HCT116 (cell line): ENCODE measurements around the gene TTC8. TPM values are rescaled to one million over a fixed set of nuclear protein-coding genes. Genes with fewer than 3 reads are reported as not detected.

Experiments
- ATAC-seq: fragments of 200-7000 bp; cut with Tn5 transposase; 2 replicates; pipeline ENCODE4 v1.9.1; 2020; ENCODE audit warnings: mild to moderate bottlenecking, moderate library complexity
- BruUV-seq: library from RNA; stranded (reverse); fragments of 400-500 nt; replicated peaks from 2 replicates; lab custom pipeline; 2021; lab: Mats Ljungman, UMichigan
- CTCF ChIA-PET: fragments of 300-600 bp; sonication (Branson Sonifier 250); formaldehyde crosslinking; loops from one replicate; lab custom pipeline; 2021; ENCODE audit warnings: antibody characterized with exemption; lab: Charles Lee
- POLR2A ChIA-PET: fragments of 300-600, 350-600 bp; sonication (Branson Sonifier 250); formaldehyde crosslinking; loops from one replicate; lab custom pipeline; 2021; ENCODE audit warnings: antibody characterized with exemption; lab: Charles Lee
- RAD21 ChIA-PET, 2 experiments: fragments of 300-600 bp; sonication (Branson Sonifier 250); formaldehyde crosslinking; loops; one replicate each; lab custom pipeline; 2023; ENCODE audit warnings: low total read pairs in 2 of 2; ENCODE audit not compliant: uncharacterized antibody in 2 of 2, unreplicated experiment in 2 of 2, low non-redundant PET in 1 of 2; lab: Charles Lee
- DNase-seq: peaks from one replicate; pipeline ENCODE4 v3.0.0-alpha.2; 2010; ENCODE audit warnings: low read depth, low spot score
- H2AFZ ChIP-seq: fragments of 200-600 bp; shearing (Covaris generic), sonication (generic); 2 replicates; pipeline ENCODE4 v1.6.1; 2017; ENCODE audit warnings: low read depth, mixed run types, mixed read lengths, antibody characterized with exemption, low read length; ENCODE audit not compliant: poor library complexity, severe bottlenecking
- H3K27ac ChIP-seq: 2 replicates; pipeline ENCODE4 v1.5.1; 2012; ENCODE audit warnings: low read depth, low read length
- H3K27me3 ChIP-seq: fragments of 200-600 bp; sonication (generic); 2 replicates; pipeline ENCODE4 v1.6.1; 2016; ENCODE audit warnings: mixed run types, low read length, mixed read lengths; ENCODE audit not compliant: insufficient read depth
- H3K36me3 ChIP-seq, 2 experiments: fragments of 200-500 bp in 1 of 2; fragments of 200-600 bp in 1 of 2; sonication (Bioruptor generic) in 1 of 2; sonication (generic) in 1 of 2; 2 replicates each; pipeline versions ENCODE4 v1.5.1 to v1.6.1; 2014 to 2016; ENCODE audit warnings: low read length in 2 of 2, inconsistent platforms in 1 of 2, mixed read lengths in 1 of 2, mixed run types in 1 of 2; ENCODE audit not compliant: insufficient read depth in 2 of 2, control insufficient read depth in 1 of 2
- H3K4me1 ChIP-seq, 2 experiments: fragments of 200-600 bp in 1 of 2; sonication (generic) in 1 of 2; 2 replicates each; pipeline versions ENCODE4 v1.5.1 to v1.6.1; 2012 to 2017; ENCODE audit warnings: low read length in 2 of 2, inconsistent platforms in 1 of 2, mild to moderate bottlenecking in 1 of 2, mixed read lengths in 1 of 2, mixed run types in 1 of 2, moderate library complexity in 1 of 2; ENCODE audit not compliant: insufficient read depth in 2 of 2, control insufficient read depth in 1 of 2
- H3K4me2 ChIP-seq: fragments of 200-600 bp; sonication (generic); 2 replicates; pipeline ENCODE4 v1.6.1; 2017; ENCODE audit warnings: mixed run types, low read length, mixed read lengths
- H3K4me3 ChIP-seq, 2 experiments: fragments of 200-600 bp in 1 of 2; sonication (generic) in 1 of 2; replicated peaks in 1 of 2; 2 replicates each; pipeline ENCODE4 v1.5.1; 2011 to 2016; ENCODE audit warnings: low read length in 2 of 2, control low read depth in 1 of 2, low read depth in 1 of 2, mild to moderate bottlenecking in 1 of 2, mixed read lengths in 1 of 2, mixed run types in 1 of 2
- H3K79me2 ChIP-seq: fragments of 200-600 bp; sonication (generic); 2 replicates; pipeline ENCODE4 v1.6.1; 2017; ENCODE audit warnings: mild to moderate bottlenecking, mixed run types, low read length, moderate library complexity, mixed read lengths; ENCODE audit not compliant: insufficient read depth
- H3K9ac ChIP-seq: fragments of 200-600 bp; sonication (generic); 2 replicates; pipeline ENCODE4 v1.6.1; 2016; ENCODE audit warnings: low read length, mixed read lengths
- H3K9me2 ChIP-seq: fragments of 200-600 bp; sonication (generic), shearing (Covaris generic); 2 replicates; pipeline ENCODE4 v1.6.1; 2017; ENCODE audit warnings: mixed run types, mild to moderate bottlenecking, moderate library complexity; ENCODE audit not compliant: insufficient read depth
- H3K9me3 ChIP-seq, 2 experiments: fragments of 200-500 bp in 1 of 2; fragments of 200-600 bp in 1 of 2; sonication (Bioruptor generic) in 1 of 2; sonication (generic) in 1 of 2; 2 replicates each; pipeline ENCODE4 v1.6.1; 2014 to 2017; ENCODE audit warnings: low read length in 2 of 2, mixed read lengths in 2 of 2, inconsistent platforms in 1 of 2, low read depth in 1 of 2, mild to moderate bottlenecking in 1 of 2, mixed run types in 1 of 2, moderate library complexity in 1 of 2; ENCODE audit not compliant: control insufficient read depth in 1 of 2, insufficient read depth in 1 of 2
- H4K20me1 ChIP-seq: fragments of 200-600 bp; sonication (generic), shearing (Covaris generic); 2 replicates; pipeline ENCODE4 v1.6.1; 2017; ENCODE audit warnings: mixed run types, mild to moderate bottlenecking, moderate library complexity; ENCODE audit not compliant: insufficient read depth
- CBX3 ChIP-seq: IDR thresholded peaks from 2 replicates; pipeline ENCODE4 v1.6.1; 2012; ENCODE audit warnings: low read depth
- CEBPB ChIP-seq: IDR thresholded peaks from 2 replicates; pipeline ENCODE4 v1.6.1; 2012; ENCODE audit warnings: low read depth
- CTCF ChIP-seq, 3 experiments: fragments of 200-600 bp in 1 of 3; sonication (generic) in 1 of 3; IDR thresholded peaks in 2 of 3; conservative IDR thresholded peaks in 1 of 3; 2 replicates each; pipeline ENCODE4 v1.5.1; 2012 to 2017; ENCODE audit warnings: low read depth in 2 of 3, low read length in 2 of 3, antibody characterized with exemption in 1 of 3, borderline replicate concordance in 1 of 3, control low read depth in 1 of 3, mild to moderate bottlenecking in 1 of 3, mixed read lengths in 1 of 3, mixed run types in 1 of 3, moderate library complexity in 1 of 3; ENCODE audit not compliant: insufficient read depth in 1 of 3
- EGR1 ChIP-seq: IDR thresholded peaks from 2 replicates; pipeline ENCODE4 v1.6.1; 2012; ENCODE audit warnings: low read depth
- ELF1 ChIP-seq: IDR thresholded peaks from 2 replicates; pipeline ENCODE4 v1.6.1; 2012; ENCODE audit warnings: low read depth, borderline replicate concordance
- EZH2 ChIP-seq: fragments of 200-600 bp; sonication (generic); IDR thresholded peaks from 2 replicates; pipeline ENCODE4 v1.6.1; 2017; ENCODE audit warnings: antibody characterized with exemption, mixed run types
- FOSL1 ChIP-seq: IDR thresholded peaks from 2 replicates; pipeline ENCODE4 v1.6.1; 2012; ENCODE audit warnings: low read depth
- JUND ChIP-seq: IDR thresholded peaks from 2 replicates; pipeline ENCODE4 v1.6.1; 2012
- POLR2AphosphoS5 ChIP-seq: IDR thresholded peaks from 2 replicates; pipeline ENCODE4 v1.6.1; 2011; ENCODE audit warnings: mild to moderate bottlenecking, low read depth, low read length, moderate library complexity
- REST ChIP-seq: IDR thresholded peaks from 2 replicates; pipeline ENCODE4 v1.6.1; 2012; ENCODE audit warnings: low read depth
- SIN3A ChIP-seq: IDR thresholded peaks from 2 replicates; pipeline ENCODE4 v1.6.1; 2012; ENCODE audit warnings: low read depth
- SP1 ChIP-seq: IDR thresholded peaks from 2 replicates; pipeline ENCODE4 v1.6.1; 2012; ENCODE audit warnings: low read depth
- TCF7L2 ChIP-seq: IDR thresholded peaks from 2 replicates; pipeline ENCODE4 v1.7.0; 2011; ENCODE audit warnings: borderline replicate concordance, inconsistent platforms; ENCODE audit not compliant: insufficient read depth, insufficient read length; ENCODE audit errors: extremely low read depth
- ZBTB33 ChIP-seq: IDR thresholded peaks from 2 replicates; pipeline ENCODE4 v1.6.1; 2011; ENCODE audit warnings: mild to moderate bottlenecking, low read length, moderate library complexity; ENCODE audit not compliant: insufficient replicate concordance; ENCODE audit errors: extremely low read depth
- ZFX ChIP-seq: fragments of 450-650 bp; IDR thresholded peaks from 2 replicates; pipeline ENCODE4 v1.6.1; 2017
- ZNF274 ChIP-seq: fragments of 200-500 bp; sonication (Bioruptor generic); IDR thresholded peaks from 2 replicates; pipeline ENCODE4 v1.6.1; 2014; ENCODE audit warnings: mild to moderate bottlenecking, low read depth, low read length, inconsistent platforms
- intact Hi-C: fragments of 100-400 bp; cut with micrococcal nuclease; formaldehyde crosslinking; loops from 2 replicates; pipeline ENCODE4 v1.10.0; 2022
- total RNA-seq: library from RNA; stranded (reverse); gene quantifications from one replicate; pipeline ENCODE4 v1.2.1, GENCODE V29; 2021; ENCODE audit not compliant: unreplicated experiment

Gene TTC8
- total RNA-seq, 1 experiment from 2014 or later: 21.4 TPM

GRCh38 chr14:88775532-88775931 is 48.9 kb upstream of the TTC8 start:
- Histone ChIP-seq H4K20me1 (no peaks in the 10 kb centered on the region), H3K27me3 (no peaks in the 10 kb centered on the region), H2AFZ (no peak overlapping the region), H3K9ac (no peak overlapping the region), H3K4me1 (no peaks in the 10 kb centered on the region), H3K4me3 (no peak overlapping the region), H3K79me2 (no peaks in the 10 kb centered on the region), H3K9me3 (no peaks in the 10 kb centered on the region), H3K27ac (no peak overlapping the region), H3K9me2 (no peaks in the 10 kb centered on the region), H3K36me3 (no peaks in the 10 kb centered on the region), H3K4me2 (no peak overlapping the region)
- ChIA-PET POLR2A (no interaction called here), CTCF (no interaction called here), RAD21 (no interaction called here)
- ATAC-seq: no peak
- intact Hi-C loops: no loop called here
- no TSS peak for BruUV-seq
- TF ChIP-seq EGR1 (no peak), JUND (no peak), SIN3A (no peak), SP1 (no peak), ZBTB33 (no peak), EZH2 (no peak), ZNF274 (no peak), CTCF (IDR thresholded peaks at IDR 0.05 in 2 of 3, conservative IDR thresholded peaks at IDR 0.05 in 1 of 3; ENCODE audit: borderline replicate concordance in 1 of 3, insufficient read depth in 1 of 3, low read depth in 2 of 3, low read length in 2 of 3) (no peak), CBX3 (no peak), TCF7L2 (no peak), CEBPB (no peak), ZFX (no peak), POLR2AphosphoS5 (no peak), FOSL1 (no peak), REST (no peak), ELF1 (no peak)
- DNase-seq: no peak
